Duodenal mucosa (tissue), 2 donors: ENCODE results near the gene B3GLCT.

Source experiments
- H3K27ac ChIP-seq: one replicate; pipeline ENCODE4 v1.7.0; 2013; ENCODE audit warnings: low read depth, low read length
- H3K27me3 ChIP-seq, 2 donors: one replicate each; pipeline ENCODE4 v1.7.0; 2013; ENCODE audit warnings: low read length in 2 of 2, control low read depth in 1 of 2; ENCODE audit not compliant: insufficient read depth in 2 of 2, control insufficient read depth in 1 of 2
- H3K36me3 ChIP-seq, 2 donors: one replicate each; pipeline ENCODE4 v1.7.0; 2013; ENCODE audit warnings: low read length in 2 of 2, control low read depth in 1 of 2; ENCODE audit not compliant: insufficient read depth in 2 of 2, control insufficient read depth in 1 of 2
- H3K4me1 ChIP-seq, 2 donors: one replicate each; pipeline ENCODE4 v1.7.0; 2013; ENCODE audit warnings: low read length in 2 of 2, control low read depth in 1 of 2; ENCODE audit not compliant: insufficient read depth in 2 of 2, control insufficient read depth in 1 of 2
- H3K4me3 ChIP-seq, 2 donors: one replicate each; pipeline ENCODE4 v1.7.0; 2013; ENCODE audit warnings: low read length in 2 of 2, low read depth in 1 of 2
- H3K9ac ChIP-seq, 2 donors: one replicate each; pipeline ENCODE4 v1.7.0; 2013; ENCODE audit warnings: low read length in 2 of 2, low read depth in 1 of 2
- H3K9me3 ChIP-seq, 2 donors: one replicate each; pipeline ENCODE4 v1.7.0; 2013; ENCODE audit warnings: low read length in 2 of 2, control low read depth in 1 of 2; ENCODE audit not compliant: control insufficient read depth in 1 of 2

B3GLCT gene

DNA sequence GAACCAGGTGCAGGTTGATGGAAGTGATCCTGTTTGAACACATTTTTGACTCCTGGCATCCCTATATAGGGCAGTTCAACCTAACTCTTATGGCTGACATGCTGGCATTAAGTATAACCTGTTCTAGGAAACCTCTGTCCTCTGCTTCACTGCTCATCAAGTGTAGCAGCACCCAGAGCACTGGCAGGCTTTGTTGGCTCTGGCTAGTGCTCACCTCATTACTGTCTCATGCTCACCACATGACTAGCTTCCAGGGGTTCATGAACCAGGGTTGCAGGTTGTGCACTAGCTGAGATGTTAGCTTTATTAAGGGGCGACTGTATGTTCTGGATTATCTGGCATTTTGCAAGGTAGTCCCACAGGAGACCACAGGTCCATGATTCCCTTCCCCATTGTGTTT lies 63.6 kb downstream of the B3GLCT start:
- no peak overlapping the region for H3K4me3 ChIP-seq
- H3K9ac ChIP-seq = no peak overlapping the region
- no peaks in the 10 kb centered on the region for H3K4me1 ChIP-seq
- peaks cover 0 to 2% of the 10 kb centered on the region in 2 donors for H3K36me3 ChIP-seq
- H3K9me3 ChIP-seq = peaks cover 1 to 4% of the 10 kb centered on the region in 2 donors
- no peak overlapping the region for H3K27ac ChIP-seq
- no peaks in the 10 kb centered on the region for H3K27me3 ChIP-seq

DNA sequence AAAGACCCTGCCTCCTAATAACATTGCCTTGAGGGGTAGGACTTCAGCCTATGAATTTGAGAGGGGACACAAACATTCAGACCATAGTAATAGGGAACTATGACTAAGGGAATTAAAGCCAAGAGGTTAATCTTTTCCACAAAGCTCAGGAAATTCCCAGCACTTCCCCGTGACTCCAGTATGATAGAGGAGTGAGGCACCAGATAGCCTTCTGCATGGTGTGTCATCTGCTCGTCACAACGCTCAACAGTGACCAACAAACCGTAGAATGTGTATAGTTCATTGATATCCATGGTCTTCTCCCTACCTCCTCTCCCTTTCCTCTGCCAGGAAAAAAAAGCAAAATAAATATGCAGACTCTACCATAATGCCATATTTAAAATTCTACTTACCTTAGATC lies 64.4 kb downstream of the B3GLCT start:
- Histone ChIP-seq H3K36me3 (peaks cover 0 to 2% of the 10 kb centered on the region in 2 donors), H3K9me3 (no peaks in the 10 kb centered on the region), H3K27me3 (no peaks in the 10 kb centered on the region), H3K27ac (no peak overlapping the region), H3K4me3 (no peak overlapping the region), H3K9ac (no peak overlapping the region), H3K4me1 (no peaks in the 10 kb centered on the region)

DNA sequence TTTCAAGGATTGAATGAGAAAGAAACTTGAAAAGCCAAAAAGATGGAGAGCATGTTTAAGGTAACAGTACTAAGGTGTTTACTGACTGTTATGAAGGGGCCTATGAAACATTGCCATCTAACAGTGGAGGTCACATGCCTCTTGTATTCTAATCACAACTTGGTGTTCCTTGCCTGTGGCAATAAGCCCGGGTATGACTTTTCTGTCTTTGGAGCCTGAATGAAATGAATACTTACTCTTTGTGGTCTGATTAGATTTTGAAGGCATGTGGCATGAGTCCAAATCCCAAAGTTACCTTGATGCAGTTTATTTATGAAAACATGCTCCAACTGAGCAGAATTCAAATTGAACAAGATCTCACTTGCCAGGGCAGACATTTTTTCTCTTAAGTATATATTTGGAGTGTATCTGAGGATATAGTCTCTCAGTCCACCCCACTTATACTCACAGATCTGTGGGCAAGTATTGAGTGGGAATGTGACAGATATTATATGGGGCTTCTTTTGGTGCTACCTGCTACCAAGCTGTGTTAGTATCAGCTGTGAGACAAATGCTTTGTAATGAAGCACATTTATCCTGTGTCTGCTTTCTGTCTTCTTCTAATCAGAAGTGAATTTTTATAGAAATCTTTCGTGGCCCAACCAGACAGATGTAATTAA lies 67.5 kb downstream of the B3GLCT start:
- Histone ChIP-seq H3K4me1 (no peaks in the 10 kb centered on the region), H3K9me3 (peaks cover 3 to 7% of the 10 kb centered on the region in 2 donors), H3K4me3 (no peak overlapping the region), H3K36me3 (peaks cover 0 to 5% of the 10 kb centered on the region in 2 donors), H3K9ac (no peak overlapping the region), H3K27me3 (no peaks in the 10 kb centered on the region), H3K27ac (no peak overlapping the region)

DNA sequence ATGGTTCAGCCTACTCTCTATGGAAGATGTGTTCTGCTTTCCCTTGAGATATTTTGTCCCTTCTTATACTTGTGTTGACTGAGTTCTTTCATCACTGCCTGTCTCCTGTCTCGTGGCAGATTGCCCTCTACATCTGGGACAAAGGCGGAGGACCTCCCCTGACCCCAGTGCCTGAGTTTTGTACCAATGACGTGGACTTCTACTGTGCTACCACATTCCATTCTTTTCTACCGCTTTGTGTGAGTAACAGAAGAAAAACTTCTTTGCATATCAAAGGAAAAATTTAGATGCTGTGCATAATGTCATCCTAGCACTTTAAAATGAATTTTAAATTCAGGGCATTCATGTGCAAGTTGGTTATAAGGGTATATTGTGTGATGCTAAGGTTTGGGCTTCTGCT lies 74.6 kb downstream of the B3GLCT start:
- Histone ChIP-seq H3K9ac (no peak overlapping the region), H3K9me3 (peaks cover 7 to 9% of the 10 kb centered on the region in 2 donors), H3K36me3 (peaks cover 0 to 12% of the 10 kb centered on the region in 2 donors), H3K27ac (no peak overlapping the region), H3K4me1 (no peaks in the 10 kb centered on the region), H3K27me3 (no peaks in the 10 kb centered on the region), H3K4me3 (no peak overlapping the region)

DNA sequence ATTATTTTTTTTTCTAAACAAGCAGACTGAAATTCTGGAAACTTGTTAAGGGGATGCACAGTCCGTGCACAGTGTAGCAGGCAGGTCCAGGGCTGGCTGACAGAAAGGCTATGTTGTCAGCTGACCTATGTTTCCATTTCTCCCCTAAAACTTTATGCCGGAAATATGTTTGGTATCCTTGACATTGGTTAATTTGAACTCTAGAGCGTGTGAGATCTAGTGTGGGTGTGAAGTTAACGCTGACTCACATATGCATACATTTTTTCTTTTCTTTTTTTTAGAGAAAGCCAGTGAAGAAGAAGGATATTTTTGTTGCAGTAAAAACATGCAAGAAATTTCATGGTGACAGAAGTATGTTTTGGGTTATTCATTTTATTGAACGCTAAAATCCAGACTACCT lies 76.6 kb downstream of the B3GLCT start:
- no peak overlapping the region for H3K4me3 ChIP-seq
- H3K9ac ChIP-seq = no peak overlapping the region
- no peak overlapping the region for H3K27ac ChIP-seq
- peaks cover 0 to 6% of the 10 kb centered on the region in 2 donors for H3K9me3 ChIP-seq
- H3K27me3 ChIP-seq = no peaks in the 10 kb centered on the region
- no peaks in the 10 kb centered on the region for H3K4me1 ChIP-seq
- H3K36me3 ChIP-seq = peaks cover 0 to 7% of the 10 kb centered on the region in 2 donors

DNA sequence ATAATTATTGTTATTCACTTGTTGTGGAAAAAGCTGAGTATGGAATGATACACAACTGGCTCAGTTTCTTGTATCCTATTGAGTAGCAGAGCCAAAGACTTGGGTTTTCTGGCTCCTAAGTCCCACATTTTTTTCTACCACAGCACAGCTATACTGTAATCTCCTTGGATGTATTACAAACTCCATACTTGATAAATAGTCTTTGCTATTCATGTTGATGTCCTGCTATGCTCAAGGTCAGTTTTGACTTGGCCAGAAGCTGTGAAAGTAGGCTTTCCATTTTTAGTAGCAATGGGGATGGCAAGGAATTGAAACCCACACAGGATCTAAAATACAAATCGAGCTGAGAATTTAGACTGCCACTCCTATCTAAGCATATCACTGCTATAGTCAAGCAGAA lies 79.1 kb downstream of the B3GLCT start:
- Histone ChIP-seq H3K27ac (no peak overlapping the region), H3K36me3 (peaks cover 0 to 7% of the 10 kb centered on the region in 2 donors), H3K9me3 (peaks cover 0 to 6% of the 10 kb centered on the region in 2 donors)

DNA sequence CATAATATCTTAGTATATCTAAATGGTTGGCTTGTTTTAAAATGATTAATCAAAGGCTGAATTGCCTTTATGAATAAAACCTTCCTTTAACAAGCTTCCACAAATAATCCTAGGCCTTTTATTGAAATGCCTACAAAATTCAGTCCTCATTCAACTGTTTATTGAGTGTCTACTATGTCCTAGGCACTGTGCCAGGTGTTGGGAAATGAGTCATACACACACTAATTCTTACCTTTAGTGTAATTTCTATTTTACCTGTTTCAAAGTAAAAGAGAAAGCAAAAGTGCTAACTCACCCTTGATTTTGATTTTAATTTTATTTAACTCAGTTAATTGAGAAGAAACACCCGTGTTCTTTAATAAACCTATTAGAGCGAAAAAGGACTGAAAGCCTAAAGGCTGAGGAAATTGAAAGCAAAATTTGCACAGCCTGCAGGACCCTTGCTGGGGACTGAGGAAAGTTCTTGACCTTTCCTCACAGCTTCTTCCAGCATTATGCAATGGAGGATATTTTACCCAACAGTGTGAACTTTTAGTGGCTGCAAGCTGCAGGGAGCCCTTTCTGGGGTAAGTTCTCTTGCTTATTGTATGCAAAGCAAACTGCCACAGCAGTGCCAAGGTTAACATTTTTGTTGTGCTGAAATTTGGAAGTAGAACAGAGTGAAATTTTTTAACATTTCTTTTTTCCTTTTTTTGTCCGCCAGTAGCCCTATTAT lies 83.1 kb downstream of the B3GLCT start:
- no peak overlapping the region for H3K9ac ChIP-seq
- H3K27ac ChIP-seq = no peak overlapping the region
- H3K4me1 ChIP-seq = no peaks in the 10 kb centered on the region
- no peak overlapping the region for H3K4me3 ChIP-seq
- no peaks in the 10 kb centered on the region for H3K27me3 ChIP-seq
- H3K9me3 ChIP-seq = peaks cover 0 to 6% of the 10 kb centered on the region in 2 donors
- H3K36me3 ChIP-seq = peaks cover 0 to 8% of the 10 kb centered on the region in 2 donors

More for the DNA sequence above, 79.1 kb downstream of the B3GLCT start:
- no peak overlapping the region for H3K9ac ChIP-seq
- no peak overlapping the region for H3K4me3 ChIP-seq
- H3K27me3 ChIP-seq = no peaks in the 10 kb centered on the region
- H3K4me1 ChIP-seq = no peaks in the 10 kb centered on the region

DNA sequence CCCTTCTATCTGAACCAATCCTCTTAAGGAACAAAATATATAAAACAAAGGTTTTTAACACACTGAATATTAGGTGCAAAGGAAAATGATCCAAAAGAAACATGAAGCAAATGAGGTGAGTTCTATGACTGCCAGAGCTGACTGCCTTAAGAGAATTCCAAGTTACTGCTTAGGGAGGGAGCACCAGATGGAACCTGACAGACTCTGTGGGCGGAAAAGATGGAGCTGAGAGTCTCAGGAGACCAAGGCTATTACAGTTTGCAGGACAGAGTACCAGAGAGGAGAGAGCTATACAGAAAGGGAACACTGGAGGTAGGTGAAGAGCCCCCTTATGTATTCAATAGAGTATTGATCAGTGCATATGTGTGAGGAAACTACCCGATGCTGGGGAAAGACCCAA lies 87.2 kb downstream of the B3GLCT start:
- H3K36me3 ChIP-seq = peaks cover 0 to 14% of the 10 kb centered on the region in 2 donors
- H3K4me1 ChIP-seq = no peaks in the 10 kb centered on the region
- peaks cover 6 to 22% of the 10 kb centered on the region in 2 donors for H3K9me3 ChIP-seq

DNA sequence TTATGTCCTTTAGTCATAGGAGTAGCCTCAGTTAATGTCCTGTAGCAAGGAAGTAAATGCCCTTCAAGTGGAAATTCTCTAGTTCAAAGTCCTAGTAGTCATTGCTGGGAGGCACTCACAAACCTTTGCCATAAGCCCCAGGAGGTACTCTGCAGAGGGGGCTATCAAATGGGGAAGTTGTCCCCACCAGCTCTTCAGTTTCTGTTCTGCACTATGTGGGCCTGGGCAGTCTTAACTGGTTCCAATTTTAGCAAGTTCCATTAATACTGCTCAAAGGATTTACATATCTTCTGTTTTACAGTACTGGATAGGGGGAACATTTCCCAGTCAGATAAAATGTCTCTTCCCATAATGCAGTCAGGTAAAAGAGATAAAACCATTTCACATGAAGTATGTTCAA lies 101.3 kb downstream of the B3GLCT start:
- Histone ChIP-seq H3K9ac (no peak overlapping the region), H3K27ac (no peak overlapping the region), H3K4me1 (no peaks in the 10 kb centered on the region), H3K4me3 (no peak overlapping the region), H3K9me3 (no peaks in the 10 kb centered on the region), H3K27me3 (no peaks in the 10 kb centered on the region), H3K36me3 (no peaks in the 10 kb centered on the region)

More for the DNA sequence above, 87.2 kb downstream of the B3GLCT start:
- Histone ChIP-seq H3K9ac (no peak overlapping the region), H3K27ac (no peak overlapping the region), H3K27me3 (no peaks in the 10 kb centered on the region), H3K4me3 (no peak overlapping the region)

DNA sequence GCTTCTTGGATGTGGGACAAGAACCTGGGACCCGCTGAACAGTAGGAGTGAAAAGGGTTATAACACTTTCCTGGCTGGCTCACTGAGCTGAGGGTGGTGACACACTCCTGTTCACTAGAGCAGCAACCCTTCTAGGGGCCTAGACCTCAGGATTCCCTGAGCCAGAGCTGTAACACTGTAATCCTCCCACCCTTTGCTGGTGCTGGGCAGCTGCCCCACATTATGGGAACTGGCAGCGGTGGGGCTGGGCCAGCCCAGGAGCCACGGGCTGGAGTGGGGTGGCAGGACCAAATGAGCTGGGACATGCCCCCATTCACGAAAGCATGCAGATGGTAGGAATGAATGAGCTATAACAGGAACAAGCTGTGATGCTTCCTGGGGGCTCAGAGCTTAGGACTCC lies 110.6 kb downstream of the B3GLCT start:
- H3K27ac ChIP-seq = no peak overlapping the region
- H3K36me3 ChIP-seq = no peaks in the 10 kb centered on the region
- no peaks in the 10 kb centered on the region for H3K4me1 ChIP-seq
- H3K9ac ChIP-seq = no peak overlapping the region
- no peaks in the 10 kb centered on the region for H3K27me3 ChIP-seq
- peaks cover 23 to 35% of the 10 kb centered on the region in 2 donors for H3K9me3 ChIP-seq
- H3K4me3 ChIP-seq = no peak overlapping the region
